ENCODE measurements around the gene ATG101.

- TF ChIP-seq POLR2A (IDR thresholded peaks at IDR 0.05) (no peak), CTCF (IDR thresholded peaks at IDR 0.05) (no peak)
Measured at GRCh38 chr12:52085682-52086180, 16.0 kb downstream of the ATG101 start.

All from suprapubic skin (tissue), 3 donors.